IPS DF 4.7 (cell line): ENCODE results near the gene NFIB.

Source experiments
- DNase-seq: peaks from one replicate; pipeline ENCODE4 v3.0.0-alpha.2; 2013; ENCODE audit warnings: low spot score; ENCODE audit errors: extremely low read depth

The NFIB gene

GRCh38 chr9:14281136-14281795 is 32.7 kb downstream of the NFIB start:
- DNase-seq: no peak

- DNase-seq: no peak
Measured at GRCh38 chr9:14279671-14280070, 34.3 kb downstream of the NFIB start.

DNA sequence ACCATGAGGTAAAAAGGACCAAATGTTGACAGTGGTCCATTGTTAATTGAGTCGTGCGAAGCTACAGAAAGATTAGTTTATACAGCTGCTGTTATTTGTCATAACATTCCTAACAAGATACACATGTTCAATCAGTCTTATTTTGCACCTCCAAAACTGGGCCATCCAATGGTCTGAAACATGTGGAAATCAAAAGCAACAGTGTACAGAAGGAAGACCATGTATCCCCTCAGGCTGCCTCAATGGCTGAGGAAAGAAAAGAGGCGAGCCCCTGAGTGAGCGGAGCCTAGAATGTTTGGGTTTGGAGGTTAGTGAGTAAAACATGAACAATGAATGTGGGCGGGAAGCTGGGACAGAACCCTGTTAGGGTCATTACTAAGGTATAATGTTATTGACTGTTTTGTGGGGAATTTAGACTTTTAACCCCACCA is 35.6 kb downstream of the NFIB start:
- no peak for DNase-seq

- no peak for DNase-seq
Measured at GRCh38 chr9:14277761-14278160, 36.2 kb downstream of the NFIB start.

GRCh38 chr9:14277244-14277643 is 36.7 kb downstream of the NFIB start:
- no peak for DNase-seq

GRCh38 chr9:14275331-14275730 is 38.6 kb downstream of the NFIB start:
- no peak for DNase-seq

- no peak for DNase-seq
Measured at GRCh38 chr9:14273696-14274121, 40.2 kb downstream of the NFIB start.

DNA sequence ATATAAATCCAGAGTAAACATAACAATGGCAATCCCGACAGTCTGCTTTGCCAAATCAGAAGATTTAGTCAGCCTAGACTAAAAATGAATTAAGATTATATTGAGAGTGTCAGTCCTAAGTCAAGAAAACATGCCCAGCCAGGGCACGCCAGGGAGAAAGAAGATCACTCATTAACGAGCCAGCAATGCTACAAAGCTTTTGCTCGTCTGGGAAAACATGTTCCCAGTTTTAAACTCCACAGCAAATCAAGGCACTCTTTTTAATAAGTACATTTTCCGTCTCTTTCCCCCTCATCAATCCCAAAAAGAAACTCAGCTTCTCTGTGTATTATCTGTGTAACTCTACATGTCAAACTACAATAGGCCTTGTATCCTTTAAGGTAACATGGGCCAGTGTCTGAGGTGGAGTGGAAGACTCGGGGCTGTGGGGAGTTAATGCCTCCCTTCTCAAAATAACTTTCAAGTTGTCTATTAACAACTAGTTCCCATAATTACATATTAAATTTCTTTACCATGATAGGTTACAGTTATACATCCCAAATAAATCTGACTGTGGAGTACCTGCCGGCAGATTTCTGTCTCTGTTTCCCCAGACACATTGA is 40.9 kb downstream of the NFIB start:
- DNase-seq: no peak

GRCh38 chr9:14271093-14271673 is 42.8 kb downstream of the NFIB start:
- DNase-seq: no peak

- DNase-seq: no peak
Measured at GRCh38 chr9:14270358-14271092, 43.4 kb downstream of the NFIB start.

GRCh38 chr9:14269916-14270315 is 44.0 kb downstream of the NFIB start:
- DNase-seq: no peak

DNA sequence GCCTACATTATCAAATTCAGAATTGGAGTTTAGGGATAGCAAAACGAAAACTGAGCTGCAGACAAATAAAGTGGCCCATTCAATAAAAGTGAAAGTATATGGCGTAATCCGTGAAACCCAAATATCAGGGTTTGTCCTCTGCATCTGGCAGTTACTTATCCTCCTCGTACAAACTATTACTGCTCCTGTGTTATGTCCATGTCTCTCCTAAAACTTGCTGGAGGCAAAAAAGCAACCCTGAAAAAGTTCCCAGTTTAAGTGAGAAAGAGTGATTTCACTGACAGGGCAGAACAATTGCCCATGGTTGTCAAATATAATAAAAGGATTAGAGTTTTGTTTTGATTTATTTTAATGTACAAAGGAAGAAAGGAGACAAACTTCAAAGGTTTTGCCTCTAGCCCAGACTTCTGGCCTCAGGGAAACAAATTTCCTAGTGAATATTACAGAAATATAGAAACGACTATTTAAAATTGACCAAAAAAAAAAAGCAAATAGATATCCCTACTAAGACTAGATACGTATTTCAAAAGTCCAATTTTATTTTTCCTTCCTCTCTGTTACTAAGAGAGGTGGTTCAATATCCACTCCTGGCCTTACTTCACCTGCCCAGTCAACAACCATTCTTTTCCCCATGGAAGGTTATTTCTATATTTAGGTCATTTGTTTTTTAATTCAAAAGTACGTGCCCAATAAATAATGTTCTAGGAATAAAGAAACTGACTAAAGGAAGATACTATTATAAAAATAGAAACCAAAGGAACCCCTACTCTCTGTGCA is 50.0 kb downstream of the NFIB start:
- no peak for DNase-seq

DNA sequence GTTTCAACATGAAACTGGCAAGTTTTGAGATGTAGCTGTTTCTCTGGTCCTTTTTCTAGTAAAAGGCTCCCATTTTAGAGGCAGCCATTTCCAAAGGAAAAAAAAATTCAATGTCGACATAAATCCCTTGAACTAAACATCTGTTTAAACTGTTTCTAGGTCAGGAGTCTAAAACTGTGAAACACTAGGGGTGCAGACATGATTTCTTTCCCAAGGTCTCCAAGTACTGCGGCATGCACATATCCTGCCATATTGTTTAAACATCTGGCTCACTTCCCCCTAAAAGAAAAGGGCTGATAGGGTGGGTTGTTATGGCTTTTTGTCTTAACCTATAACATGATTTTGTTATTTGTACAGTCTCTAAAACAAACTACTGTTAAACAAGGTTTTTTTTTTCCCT is 51.1 kb downstream of the NFIB start:
- DNase-seq: no peak

DNA sequence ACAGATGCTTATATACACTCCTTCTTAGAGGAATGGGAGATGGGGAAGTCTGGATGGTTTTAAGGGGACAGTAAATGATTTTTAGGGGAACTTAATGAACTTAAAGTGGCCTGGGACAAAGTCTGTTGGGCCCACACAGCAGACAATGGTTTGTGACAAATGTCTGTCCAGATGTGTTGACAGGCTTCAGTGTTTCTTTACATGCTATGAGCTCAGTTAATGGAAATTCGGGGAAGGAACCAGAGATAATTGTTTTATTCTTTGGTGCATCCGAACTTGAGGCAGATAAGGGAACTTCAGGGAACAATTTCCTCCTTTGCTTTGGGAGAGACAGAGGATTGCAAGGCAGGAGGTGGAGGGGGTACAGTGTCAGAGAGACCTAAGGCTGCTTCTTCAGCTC is 52.3 kb downstream of the NFIB start:
- DNase-seq: no peak

GRCh38 chr9:14260101-14260500 is 53.8 kb downstream of the NFIB start:
- no peak for DNase-seq

DNA sequence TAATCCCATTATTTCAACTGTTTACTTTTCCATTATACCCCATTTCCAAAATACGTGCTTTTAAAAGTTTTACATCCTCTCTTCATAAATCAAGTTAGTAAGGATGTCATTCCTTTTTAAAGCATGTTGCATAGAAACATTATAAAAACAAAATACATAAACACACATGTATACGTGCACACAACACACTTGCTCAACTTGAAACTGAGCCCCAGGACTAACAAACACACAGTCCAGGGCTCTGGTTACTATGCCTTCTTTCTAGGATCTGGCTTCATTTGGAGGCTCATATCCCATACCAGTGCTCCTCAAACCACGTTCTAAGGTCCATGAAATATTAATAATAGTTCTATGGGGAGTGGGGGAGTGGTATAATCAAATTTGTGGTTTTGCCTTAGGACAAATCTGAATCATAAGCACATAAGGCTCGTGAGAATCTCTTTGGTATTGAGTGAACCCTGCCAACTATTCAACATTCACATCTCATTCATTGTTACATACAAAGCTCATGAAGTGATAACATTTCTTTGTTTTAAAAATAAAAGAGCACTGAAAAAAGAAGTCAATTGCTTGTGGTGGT is 55.2 kb downstream of the NFIB start:
- no peak for DNase-seq

- no peak for DNase-seq
Measured at GRCh38 chr9:14258156-14258555, 55.8 kb downstream of the NFIB start.

- DNase-seq: no peak
Measured at GRCh38 chr9:14256588-14256987, 57.4 kb downstream of the NFIB start.

DNA sequence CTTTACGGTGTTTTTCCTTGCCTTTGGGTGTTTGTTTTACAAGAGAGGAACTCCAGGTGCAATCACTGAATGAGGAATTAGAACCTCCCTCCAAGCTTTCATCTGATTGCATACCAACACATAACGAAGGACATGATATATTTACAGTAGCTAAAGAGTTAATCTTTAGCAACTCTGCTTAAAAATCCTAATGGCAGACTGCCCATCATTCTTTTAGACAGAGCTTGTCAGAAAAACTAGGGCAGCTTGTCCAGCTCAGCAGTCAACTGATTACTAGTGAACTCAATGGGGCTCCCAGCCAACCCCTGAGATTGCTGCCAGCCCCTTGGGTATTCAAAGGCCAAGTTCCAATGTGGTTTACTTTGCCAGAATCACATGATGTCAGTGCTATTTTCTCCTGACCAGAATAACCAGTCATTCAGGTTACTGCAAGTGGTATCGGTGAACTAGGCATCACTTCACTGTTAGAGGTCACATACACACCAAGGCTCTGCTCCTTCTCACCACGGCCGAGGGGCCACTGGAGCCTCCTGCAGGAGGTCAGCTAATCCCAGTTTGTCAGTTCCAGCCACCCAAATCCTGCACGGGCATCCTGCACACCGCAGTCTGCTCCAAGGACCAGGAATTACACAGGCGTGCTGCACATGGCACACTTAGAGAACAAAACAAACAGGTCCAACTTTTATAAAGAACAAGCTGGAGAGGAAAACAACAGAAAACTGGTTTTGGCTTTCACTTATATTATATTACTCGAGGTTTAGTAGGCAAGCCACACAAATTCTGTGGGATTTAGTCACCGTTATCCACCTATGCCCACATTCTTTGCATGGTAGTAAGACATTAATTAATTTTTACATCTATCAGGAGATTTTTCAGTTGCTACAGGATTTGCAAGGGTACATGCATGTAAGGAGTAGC is 62.5 kb downstream of the NFIB start:
- DNase-seq: no peak

- DNase-seq: no peak
Measured at GRCh38 chr9:14250794-14251153, 63.2 kb downstream of the NFIB start.
